Mesothelial cell of epicardium (in vitro differentiated cells): Measurements from ENCODE around the gene SLC36A3. TPM values are rescaled to one million over a fixed set of nuclear protein-coding genes. Genes with fewer than 3 reads are reported as not detected.
"Not testable (repeated sequence)": the region's sequence is repeated elsewhere in the genome, so short reads cannot be mapped to it uniquely, and the experiment has no call there.

Source experiments
- DNase-seq, 2 experiments: peaks; one replicate each; pipeline ENCODE4 v3.0.0; 2021; ENCODE audit warnings: low spot score in 2 of 2; ENCODE audit not compliant: unreplicated experiment in 2 of 2
- H3K27ac Mint-ChIP-seq: 2 replicates; pipeline ENCODE4 v1.8.0; 2021; ENCODE audit warnings: mixed read lengths
- H3K27me3 Mint-ChIP-seq: 2 replicates; pipeline ENCODE4 v1.8.0; 2021; ENCODE audit warnings: low read depth, mixed read lengths
- H3K36me3 Mint-ChIP-seq: 2 replicates; pipeline ENCODE4 v1.8.0; 2021; ENCODE audit warnings: mixed read lengths
- H3K4me1 Mint-ChIP-seq: 2 replicates; pipeline ENCODE4 v1.8.0; 2021; ENCODE audit warnings: mixed read lengths
- H3K4me3 Mint-ChIP-seq: 2 replicates; pipeline ENCODE4 v1.8.0; 2021; ENCODE audit warnings: mild to moderate bottlenecking, moderate library complexity, mixed read lengths
- H3K9me3 Mint-ChIP-seq: 2 replicates; pipeline ENCODE4 v1.8.0; 2021; ENCODE audit warnings: mixed read lengths
- CTCF ChIP-seq: fragments of 200-600 bp; sonication (generic); IDR thresholded peaks from one replicate; pipeline ENCODE4 v1.5.0; 2021; ENCODE audit warnings: antibody characterized with exemption; ENCODE audit not compliant: unreplicated experiment
- total RNA-seq: library from RNA; stranded (reverse); gene quantifications from 3 replicates; pipeline ENCODE4 v1.2.1, GENCODE V29; 2021

SLC36A3 gene
- total RNA-seq, 1 donor from 2014 or later: not detected

DNA sequence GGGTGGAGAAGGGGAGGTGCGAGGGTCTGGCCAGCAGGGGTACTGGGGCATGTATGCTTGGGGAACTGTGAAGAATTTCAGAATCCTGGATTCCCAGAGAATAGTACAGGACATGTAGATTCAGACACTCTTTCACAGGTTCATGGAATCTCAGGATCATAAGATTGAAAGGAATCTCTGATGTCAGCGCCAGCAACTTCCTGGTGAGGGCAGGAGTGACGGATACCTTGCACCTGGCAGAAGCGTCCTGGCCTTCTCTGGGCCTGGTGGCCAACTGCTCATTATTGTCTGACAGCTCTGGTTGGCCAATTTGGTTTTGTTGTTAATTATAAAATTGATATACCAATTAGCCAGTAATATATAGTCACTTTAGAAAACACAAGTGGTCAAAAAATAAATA, 43.6 kb downstream of the SLC36A3 start:
- Mint-ChIP-seq H3K4me3 (no peak overlapping the region), H3K36me3 (peaks cover 8% of the 10 kb centered on the region), H3K4me1 (peaks cover 23% of the 10 kb centered on the region), H3K27ac (no peak overlapping the region), H3K9me3 (no peaks in the 10 kb centered on the region), H3K27me3 (no peaks in the 10 kb centered on the region)
- DNase-seq: no peak
- no peak for TF ChIP-seq CTCF

DNA sequence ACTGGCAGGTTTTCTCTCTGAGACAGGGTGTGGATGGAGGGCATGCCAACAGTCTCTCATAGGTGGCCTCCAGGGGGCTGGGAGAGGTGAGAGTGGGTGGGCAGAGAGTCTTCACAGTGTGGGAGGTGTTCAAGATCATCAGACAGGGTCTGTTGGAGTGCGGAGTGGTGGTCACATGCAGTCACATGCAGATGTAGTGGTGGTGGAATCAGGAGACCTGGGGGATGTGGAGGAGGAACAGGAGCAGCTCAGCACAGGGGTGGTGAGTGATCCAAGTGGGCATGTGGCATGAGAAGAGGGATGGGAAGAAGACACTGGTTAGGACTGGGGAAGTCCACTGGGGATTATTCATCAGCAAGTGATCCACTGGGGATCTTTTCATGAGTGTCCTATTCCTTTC, 44.8 kb downstream of the SLC36A3 start:
- no peak for TF ChIP-seq CTCF
- no peak overlapping the region for H3K4me3 Mint-ChIP-seq
- peaks cover 6% of the 10 kb centered on the region for H3K36me3 Mint-ChIP-seq

DNA sequence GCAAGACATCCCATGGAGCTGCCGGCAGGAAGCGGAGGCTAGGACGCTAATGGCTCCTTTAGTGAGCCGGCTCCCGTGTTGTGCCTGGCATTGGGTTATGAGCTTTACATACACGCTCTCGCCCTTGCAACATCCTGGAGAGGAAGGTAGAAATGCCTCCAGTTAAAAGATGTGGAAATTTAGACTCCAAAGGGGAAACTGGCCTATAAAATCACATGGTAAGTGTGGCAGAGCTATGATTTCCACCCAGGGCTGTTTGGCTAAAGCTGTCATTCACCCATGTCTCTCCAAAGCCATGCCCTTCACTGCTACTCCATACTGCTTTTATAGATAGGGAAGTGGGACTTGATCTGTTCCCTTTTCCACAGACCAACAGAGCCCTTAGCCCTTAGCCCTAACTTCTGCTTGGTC, 45.4 kb downstream of the SLC36A3 start:
- TF ChIP-seq CTCF: no peak
- no peak for DNase-seq
- H3K27ac Mint-ChIP-seq: no peak overlapping the region
- H3K4me1 Mint-ChIP-seq: peaks cover 27% of the 10 kb centered on the region
- H3K27me3 Mint-ChIP-seq: no peaks in the 10 kb centered on the region
- H3K36me3 Mint-ChIP-seq: peaks cover 5% of the 10 kb centered on the region
- H3K4me3 Mint-ChIP-seq: no peak overlapping the region
- H3K9me3 Mint-ChIP-seq: no peaks in the 10 kb centered on the region

More for the DNA sequence above, 44.8 kb downstream of the SLC36A3 start:
- Mint-ChIP-seq H3K27me3 (no peaks in the 10 kb centered on the region), H3K4me1 (peaks cover 21% of the 10 kb centered on the region), H3K27ac (no peak overlapping the region), H3K9me3 (no peaks in the 10 kb centered on the region)
- DNase-seq: no peak

DNA sequence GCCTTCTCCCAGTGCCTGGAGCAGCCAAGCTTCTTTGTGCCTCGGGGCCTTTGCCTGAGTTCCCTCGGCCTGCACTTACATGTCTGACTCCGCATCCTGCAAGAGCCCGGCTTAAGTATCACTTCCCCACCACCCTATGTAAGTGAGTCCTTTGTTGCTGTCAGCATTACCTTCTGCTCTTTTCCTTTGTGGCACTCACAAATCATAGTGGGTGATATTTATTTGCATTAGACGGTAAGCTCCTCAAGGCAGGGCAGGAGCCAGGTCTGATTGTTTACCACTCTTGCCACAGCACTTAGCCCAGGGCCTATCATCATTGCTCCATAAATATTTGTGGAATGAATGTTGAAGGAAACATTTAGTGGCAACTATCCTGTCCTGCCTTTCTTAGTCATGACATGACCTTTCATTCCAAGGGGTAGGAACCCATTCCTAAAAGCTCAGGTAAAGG, 45.8 kb downstream of the SLC36A3 start:
- H3K27ac Mint-ChIP-seq: peak overlapping the region; percentile 22
- H3K4me3 Mint-ChIP-seq: no peak overlapping the region
- DNase-seq: no peak
- H3K36me3 Mint-ChIP-seq: peaks cover 3% of the 10 kb centered on the region
- no peak for TF ChIP-seq CTCF
- no peaks in the 10 kb centered on the region for H3K27me3 Mint-ChIP-seq
- peaks cover 27% of the 10 kb centered on the region for H3K4me1 Mint-ChIP-seq
- H3K9me3 Mint-ChIP-seq: no peaks in the 10 kb centered on the region

GRCh38 chr5:151255621-151256286, 47.8 kb downstream of the SLC36A3 start:
- no peak overlapping the region for H3K4me3 Mint-ChIP-seq
- TF ChIP-seq CTCF: no peak
- no peak for DNase-seq
- no peaks in the 10 kb centered on the region for H3K9me3 Mint-ChIP-seq
- H3K27me3 Mint-ChIP-seq: no peaks in the 10 kb centered on the region
- no peak overlapping the region for H3K27ac Mint-ChIP-seq
- H3K4me1 Mint-ChIP-seq: peaks cover 28% of the 10 kb centered on the region
- no peaks in the 10 kb centered on the region for H3K36me3 Mint-ChIP-seq

DNA sequence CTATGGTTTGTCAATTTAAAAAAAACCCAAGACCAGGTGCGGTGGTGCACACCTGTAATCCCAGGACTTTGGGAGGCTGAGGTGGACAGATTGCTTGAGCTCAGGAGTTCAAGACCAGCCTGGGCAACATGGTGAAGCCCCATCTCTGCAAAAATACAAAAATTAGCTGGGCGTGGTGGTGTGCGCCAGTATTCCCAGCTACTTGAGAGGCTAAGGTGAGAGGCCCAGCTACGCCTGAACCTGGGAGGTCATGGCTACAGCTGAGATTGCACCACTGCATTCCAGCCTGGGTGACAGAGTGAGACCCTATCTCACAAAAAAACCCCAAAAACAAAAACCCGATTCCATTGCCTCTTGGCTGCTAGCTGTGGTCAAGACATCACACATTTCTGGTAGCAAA, 48.6 kb downstream of the SLC36A3 start:
- not testable (repeated sequence) for H3K9me3 Mint-ChIP-seq, H3K27me3 Mint-ChIP-seq, DNase-seq, H3K36me3 Mint-ChIP-seq, H3K27ac Mint-ChIP-seq, H3K4me3 Mint-ChIP-seq
- H3K4me1 Mint-ChIP-seq: peaks cover 28% of the 10 kb centered on the region
